Stimulated activated naive CD8-positive, alpha-beta T cell treated with anti-CD3 and anti-CD28 coated beads, Interleukin-15, Interleukin-2, amounts not matched to agents 100 U/mL and 50 U/mL, for 24 hours (primary cell): ENCODE results near the gene CECR2.
A peak's percentile ranks its signal among the peaks of the same experiment; 100 is the strongest.

Experiments used
- ATAC-seq: fragments of 150-1000 bp; cut with Tn5 transposase; one replicate; pipeline ENCODE4 v1.10.0; 2021
- DNase-seq: peaks from one replicate; pipeline ENCODE4 v3.0.0; 2021

CECR2 gene

GRCh38 chr22:17368144-17368543, 1.1 kb upstream of the CECR2 start:
- ATAC-seq (no peak), DNase-seq (no peak)

GRCh38 chr22:17368554-17369438, 464 bp upstream of the CECR2 start:
- ATAC-seq (peak; percentile 38), DNase-seq (peak; percentile 16)

- ATAC-seq (no peak), DNase-seq (no peak)
These were observed 936 bp downstream of the CECR2 start for GRCh38 chr22:17370026-17370765.

GRCh38 chr22:17370766-17371432, 1.6 kb downstream of the CECR2 start:
- DNase-seq = no peak
- ATAC-seq = no peak

- ATAC-seq (no peak), DNase-seq (no peak)
These were observed 2.2 kb downstream of the CECR2 start for GRCh38 chr22:17371448-17371847.

- no peak for DNase-seq
- ATAC-seq = no peak
These were observed 4.6 kb downstream of the CECR2 start for GRCh38 chr22:17373855-17374254.

- DNase-seq (no peak), ATAC-seq (no peak)
These were observed 6.8 kb downstream of the CECR2 start for GRCh38 chr22:17375914-17376614.

GRCh38 chr22:17376950-17377349, 7.7 kb downstream of the CECR2 start:
- ATAC-seq (no peak), DNase-seq (no peak)

GRCh38 chr22:17379944-17380343, 10.7 kb downstream of the CECR2 start:
- no peak for DNase-seq
- ATAC-seq = no peak

GRCh38 chr22:17380359-17381087, 11.3 kb downstream of the CECR2 start:
- DNase-seq (no peak), ATAC-seq (no peak)

- no peak for DNase-seq
- ATAC-seq = no peak
These were observed 12.1 kb downstream of the CECR2 start for GRCh38 chr22:17381192-17381913.

GRCh38 chr22:17384612-17385330, 15.5 kb downstream of the CECR2 start:
- DNase-seq (no peak), ATAC-seq (no peak)

- no peak for DNase-seq
- ATAC-seq = no peak
These were observed 18.1 kb downstream of the CECR2 start for GRCh38 chr22:17387356-17387755.

- DNase-seq (no peak), ATAC-seq (no peak)
These were observed 19.0 kb downstream of the CECR2 start for GRCh38 chr22:17388235-17388634.

GRCh38 chr22:17390087-17390486, 20.8 kb downstream of the CECR2 start:
- no peak for DNase-seq
- ATAC-seq = no peak

- ATAC-seq (no peak), DNase-seq (no peak)
These were observed 27.3 kb downstream of the CECR2 start for GRCh38 chr22:17396516-17396915.

GRCh38 chr22:17397756-17398547, 28.7 kb downstream of the CECR2 start:
- DNase-seq (no peak), ATAC-seq (peak; percentile 61)

- ATAC-seq = no peak
- DNase-seq = no peak
These were observed 31.0 kb downstream of the CECR2 start for GRCh38 chr22:17400305-17400704.

GRCh38 chr22:17401728-17402127, 32.5 kb downstream of the CECR2 start:
- ATAC-seq (no peak), DNase-seq (no peak)
